GM19023 (cell line): ENCODE results near the gene PASK.
A peak's percentile ranks its signal among the peaks of the same experiment; 100 is the strongest.

Experiments used
- ATAC-seq: cut with Tn5 transposase; IDR thresholded peaks from one replicate; pipeline ENCODE4 v1.9.1; 2021; ENCODE audit warnings: mild to moderate bottlenecking, moderate library complexity; ENCODE audit not compliant: unreplicated experiment

The PASK gene

DNA sequence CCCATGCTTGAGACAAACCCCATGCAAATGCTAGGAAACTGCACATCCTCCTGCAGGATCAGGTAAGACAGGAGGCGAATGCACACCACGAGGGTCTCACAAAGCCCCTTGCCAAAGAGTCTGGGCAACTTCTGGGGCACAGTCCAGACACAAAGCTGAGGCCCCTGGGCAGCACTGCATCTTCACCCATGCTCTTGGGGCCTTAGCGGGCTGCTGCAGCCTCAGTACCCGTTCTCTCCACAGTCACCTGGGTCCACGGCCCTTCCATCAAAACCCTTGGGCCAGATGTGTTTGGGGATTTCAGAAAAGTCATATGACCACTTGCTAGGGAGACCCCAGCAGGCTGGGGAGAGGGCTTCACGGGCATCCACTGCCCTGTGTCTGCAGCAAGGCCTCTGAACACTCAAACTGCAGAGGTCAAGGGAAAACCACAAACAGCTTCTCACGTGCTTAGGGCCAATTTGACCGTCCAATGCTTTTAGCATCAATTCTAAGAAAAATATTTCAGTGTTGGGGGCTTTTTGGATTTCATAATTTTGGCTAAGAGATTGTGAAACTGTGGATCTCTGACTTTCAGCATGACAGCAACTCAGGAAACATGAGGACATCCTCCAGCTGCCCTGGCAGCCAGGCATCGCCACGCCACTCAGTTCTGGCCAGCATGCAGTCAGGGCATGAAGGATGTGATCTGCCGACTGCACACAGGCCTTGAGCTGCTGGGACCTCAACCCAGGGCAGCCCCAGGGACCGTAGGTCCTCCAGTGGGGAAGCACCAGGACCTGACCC is 20.0 kb downstream of the PASK start:
- ATAC-seq = no peak

DNA sequence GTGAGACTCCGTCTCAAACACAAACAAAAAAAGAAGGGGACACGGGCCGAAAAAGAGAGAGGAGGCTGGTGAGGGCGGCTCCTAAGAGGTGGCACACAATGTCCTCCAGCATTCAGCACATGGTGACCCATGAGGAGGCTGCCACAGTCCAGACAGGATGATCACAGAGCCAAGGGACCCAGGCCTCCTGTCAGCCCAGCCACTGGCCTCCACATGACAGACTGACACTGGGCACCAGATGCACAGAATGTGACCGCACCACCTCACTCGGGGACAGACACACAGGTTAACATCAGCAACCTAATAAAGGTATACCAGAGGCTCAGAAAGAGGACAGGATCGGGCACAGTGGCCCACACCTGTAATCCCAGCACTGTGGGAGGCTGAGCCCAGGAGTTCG is 21.0 kb downstream of the PASK start:
- no peak for ATAC-seq

DNA sequence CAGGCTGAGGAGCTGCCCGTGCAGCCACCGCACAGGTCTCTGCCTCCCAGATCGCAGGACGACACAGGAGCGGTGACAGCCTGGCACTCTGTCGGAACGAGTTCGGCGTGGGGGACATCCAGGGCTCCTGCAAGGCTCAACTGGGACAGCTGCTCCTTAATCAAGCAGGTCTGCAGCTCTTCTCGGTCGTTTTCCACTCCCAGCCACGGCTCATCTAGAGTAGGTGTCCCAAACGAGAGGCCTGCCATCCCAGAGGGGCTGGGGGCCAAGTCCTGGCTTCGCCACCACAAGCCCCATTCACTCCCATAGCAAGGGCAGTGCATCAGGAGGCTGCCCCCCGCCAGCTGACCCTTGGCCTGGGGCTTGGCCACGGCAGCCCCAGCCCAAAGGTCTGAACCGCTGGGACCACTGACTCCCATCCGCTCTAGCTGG is 22.5 kb downstream of the PASK start:
- ATAC-seq = no peak

DNA sequence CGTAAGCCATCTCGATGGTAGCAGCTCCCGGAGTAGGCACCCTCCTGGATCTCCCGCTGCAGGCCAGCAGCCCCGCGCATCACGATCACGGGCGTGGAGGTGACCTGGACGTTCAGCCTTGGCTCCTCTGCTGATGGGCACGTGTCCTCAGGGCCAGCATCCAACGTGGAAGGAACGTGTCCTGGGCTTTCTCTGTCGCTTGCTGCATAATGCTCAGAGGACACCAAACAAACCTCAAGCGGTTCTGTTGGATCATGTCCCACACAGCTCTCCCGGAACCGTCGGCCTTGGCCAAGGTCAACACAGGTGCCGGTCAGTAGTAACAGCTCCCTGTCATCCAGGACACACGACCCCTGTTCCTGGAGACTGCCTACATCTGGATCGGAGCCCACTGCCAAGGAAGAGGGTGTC is 23.1 kb downstream of the PASK start:
- no peak for ATAC-seq

DNA sequence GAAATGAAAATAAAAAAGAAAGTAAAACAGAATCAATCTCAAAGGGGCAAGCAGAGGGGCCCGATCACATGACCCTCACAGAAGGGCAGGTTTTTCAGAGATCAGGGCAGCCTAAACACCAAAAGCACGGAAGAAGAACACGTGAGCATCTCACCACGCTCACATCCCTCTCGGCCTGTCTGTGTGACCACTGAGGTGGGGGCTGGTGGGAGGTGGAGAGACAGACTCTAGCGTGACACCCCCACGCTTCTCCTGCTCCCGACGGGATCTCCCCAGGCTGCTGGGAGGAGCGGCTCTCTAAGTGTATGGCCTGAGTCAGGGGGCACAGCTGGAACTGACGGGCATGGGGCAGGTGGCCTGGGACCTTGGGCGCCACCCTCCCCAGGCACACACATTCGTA is 23.6 kb downstream of the PASK start:
- no peak for ATAC-seq

DNA sequence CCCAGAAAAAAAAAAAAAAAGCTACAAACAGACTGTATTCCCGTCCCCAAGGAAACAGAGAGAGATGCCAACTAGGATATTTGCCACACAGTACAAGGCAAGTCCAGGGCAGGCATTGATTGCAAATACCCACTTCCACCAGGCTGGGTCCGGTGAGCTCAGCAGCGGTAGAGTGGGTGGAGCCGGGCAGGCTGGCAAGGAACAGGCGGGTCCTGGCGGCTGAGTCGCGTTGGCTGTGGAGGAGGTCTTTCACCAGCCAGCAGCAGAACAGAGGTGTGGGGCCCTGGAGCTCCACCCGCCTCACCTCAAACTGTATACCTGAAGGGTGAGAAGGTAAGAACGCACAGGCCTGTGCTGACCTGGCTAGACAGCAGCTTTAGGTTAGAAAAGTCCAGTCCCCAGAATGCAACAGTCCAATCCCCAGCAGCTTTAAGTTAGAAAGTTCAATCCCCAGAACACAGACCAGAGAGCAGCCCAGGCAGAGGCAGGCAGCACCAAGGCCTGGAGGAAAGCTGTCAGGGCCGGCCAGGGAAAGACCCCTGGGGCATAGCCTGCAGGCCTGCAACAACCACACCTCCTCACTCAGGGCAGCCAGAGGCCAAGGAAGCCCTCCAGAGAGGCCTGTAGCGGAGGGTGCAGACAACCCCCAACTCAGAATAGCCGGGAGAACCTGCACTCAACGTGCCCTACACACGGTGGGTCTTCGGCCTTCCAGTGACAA is 25.3 kb downstream of the PASK start:
- ATAC-seq = no peak

DNA sequence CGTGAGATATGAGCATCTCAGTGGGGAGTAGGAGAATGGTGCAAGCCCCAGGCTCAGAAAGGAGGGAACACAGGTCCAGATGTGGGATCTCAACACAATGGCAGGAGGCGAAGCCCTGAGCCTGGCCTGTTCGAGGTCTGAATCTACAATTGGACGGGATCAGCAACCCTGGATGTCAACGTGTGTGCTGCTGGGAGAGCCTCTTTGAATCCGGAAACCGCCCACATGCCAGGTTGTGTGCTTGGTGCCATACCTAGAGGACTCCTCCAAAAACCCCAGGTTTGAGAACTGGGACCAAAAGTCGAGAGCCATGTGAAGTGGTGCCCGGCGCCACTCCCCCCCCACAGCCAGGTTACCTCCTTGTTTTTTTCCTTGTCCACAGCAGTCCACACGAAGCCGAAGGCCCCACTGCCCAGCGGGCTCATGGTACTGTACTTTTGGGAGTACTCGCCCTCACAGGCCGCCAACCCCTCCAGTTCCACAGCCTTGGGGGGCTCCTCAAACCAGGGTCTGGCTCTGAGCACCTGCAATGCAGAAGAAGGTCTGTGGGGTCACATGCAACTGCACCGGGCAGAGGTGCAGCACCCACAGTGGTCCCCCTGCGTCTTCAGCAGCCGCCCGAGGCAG is 26.8 kb downstream of the PASK start:
- ATAC-seq = no peak

DNA sequence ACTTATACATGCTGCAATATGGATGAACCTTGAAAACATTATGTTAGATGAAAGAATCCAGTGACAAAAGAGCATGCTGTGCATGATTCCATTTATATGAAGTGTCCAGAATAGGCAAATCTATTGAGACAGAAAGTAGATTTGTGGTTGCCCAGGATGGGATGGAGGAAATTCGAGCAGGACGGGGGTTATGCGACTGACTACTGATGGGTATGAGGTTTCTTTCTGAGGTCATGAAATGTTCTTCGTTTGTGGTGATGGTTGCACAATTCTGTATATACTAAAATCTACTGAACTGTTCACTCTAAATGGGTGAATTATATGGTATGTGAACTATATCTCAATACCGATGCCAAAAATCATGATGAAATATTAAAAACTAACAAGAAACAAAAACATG is 28.3 kb downstream of the PASK start:
- no peak for ATAC-seq

DNA sequence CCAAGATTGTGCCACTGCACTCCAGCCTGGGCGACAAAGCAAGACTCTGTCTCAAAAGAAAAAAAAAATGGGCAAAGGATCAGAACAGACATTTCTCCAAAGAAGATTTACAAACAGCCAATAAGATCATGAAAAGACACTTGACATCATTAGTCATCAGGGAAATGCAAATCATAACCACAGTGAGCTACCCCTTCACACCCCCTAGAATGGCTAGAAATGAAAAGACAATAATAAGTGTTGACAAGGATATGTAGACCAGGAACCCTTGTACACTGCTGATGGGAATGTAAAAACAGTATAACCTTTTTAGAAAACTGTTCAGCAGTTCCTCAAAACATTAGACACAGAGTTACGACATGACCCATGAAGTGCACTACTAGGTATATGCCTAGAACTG is 28.8 kb downstream of the PASK start:
- no peak for ATAC-seq

DNA sequence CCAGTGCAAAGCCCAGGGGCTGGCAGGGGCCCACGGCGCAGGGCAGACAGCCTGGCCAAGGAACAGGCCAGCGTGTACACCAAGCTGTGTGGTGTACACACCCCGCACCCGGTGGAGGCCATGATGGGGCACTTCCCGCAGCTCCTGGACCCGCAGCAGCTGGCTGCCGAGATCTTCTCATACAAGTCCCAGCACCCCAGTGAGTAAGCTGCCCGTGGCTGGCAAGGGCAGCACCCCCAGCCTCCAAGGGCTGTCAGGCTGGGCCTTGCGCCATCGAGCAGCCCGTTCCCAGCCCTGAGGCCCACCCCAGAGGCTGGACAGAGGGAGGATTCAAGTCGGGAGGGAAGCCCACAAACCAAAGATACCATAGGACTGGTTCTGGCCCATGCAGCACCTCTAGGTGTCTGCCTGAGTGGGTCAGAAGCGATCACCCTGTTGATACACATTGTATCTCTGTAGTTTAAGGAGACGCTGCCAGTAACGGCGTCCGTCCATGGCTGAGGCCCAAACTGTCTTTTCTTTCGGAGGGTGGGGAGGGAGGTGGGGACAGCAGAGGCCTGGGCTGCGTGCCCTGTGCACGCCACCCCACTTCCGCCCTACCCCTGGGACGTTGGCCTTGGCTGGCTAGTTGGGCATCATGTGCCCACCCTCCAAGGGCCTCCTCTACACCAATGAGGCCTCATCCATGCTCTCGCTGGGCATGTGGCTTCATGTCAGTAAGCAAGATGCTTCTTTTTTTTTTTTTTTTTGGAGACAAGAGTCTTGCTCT is 30.4 kb downstream of the PASK start:
- no peak for ATAC-seq

DNA sequence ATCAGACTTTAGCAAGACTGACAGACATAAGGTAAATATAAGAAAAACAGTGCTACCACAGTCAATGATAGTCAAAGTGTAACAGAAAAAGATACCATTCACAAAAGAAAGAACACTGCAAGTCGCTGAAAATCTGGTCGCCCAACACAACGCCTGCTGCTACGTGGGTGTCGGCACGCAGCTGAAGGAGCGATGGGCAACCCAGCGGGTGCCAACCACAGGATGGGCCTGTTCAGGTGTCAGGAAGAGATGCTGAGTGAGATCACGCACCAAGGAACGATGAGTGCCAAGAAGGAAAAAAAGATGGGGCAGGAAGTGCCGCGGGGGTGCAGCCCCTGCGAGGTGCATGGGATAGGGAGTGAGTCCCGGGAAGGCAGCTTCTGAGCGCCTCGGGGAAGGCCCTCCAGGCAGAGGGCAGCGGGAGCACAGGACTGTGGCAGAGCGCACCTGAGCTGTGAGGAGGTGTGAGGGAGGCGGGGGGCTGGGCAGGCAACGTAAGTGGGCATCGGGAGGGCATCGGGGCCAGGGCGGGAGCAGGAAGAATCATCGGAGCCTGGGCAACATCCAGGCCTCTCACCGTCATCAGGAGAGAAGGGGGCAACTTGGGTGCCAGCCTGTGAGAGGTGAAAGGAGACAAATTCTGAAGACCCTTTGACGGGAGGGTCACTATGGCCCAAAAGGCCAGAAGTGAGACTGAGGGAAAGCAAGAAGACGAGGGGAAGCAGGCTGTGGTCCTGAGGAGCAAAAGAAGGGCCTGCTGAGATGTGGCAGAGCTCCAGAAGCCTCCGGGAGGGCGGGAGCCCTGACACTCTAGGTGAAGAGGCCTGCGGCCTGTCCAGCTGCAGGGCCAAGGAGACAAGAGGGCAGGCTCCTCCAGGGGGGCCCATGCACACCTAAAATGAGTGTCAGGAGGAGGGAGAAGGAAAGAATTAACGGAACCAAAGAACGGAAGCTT is 32.4 kb downstream of the PASK start:
- ATAC-seq = no peak

DNA sequence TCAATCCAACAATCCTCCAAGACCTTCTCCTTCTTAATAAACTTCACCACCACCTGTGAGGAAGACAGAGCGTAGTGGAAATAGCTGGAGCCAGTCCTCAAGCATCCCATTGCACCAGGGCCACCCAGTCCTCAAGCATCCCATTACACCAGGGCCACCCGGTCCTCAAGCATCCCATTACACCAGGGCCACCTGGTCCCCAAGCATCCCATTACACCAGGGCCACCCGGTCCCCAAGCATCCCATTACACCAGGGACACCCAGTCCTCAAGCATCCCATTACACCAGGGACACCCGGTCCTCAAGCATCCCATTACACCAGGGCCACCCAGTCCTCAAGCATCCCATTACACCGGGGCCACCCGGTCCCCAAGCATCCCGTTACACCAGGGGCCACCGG is 33.9 kb downstream of the PASK start:
- ATAC-seq = no peak

DNA sequence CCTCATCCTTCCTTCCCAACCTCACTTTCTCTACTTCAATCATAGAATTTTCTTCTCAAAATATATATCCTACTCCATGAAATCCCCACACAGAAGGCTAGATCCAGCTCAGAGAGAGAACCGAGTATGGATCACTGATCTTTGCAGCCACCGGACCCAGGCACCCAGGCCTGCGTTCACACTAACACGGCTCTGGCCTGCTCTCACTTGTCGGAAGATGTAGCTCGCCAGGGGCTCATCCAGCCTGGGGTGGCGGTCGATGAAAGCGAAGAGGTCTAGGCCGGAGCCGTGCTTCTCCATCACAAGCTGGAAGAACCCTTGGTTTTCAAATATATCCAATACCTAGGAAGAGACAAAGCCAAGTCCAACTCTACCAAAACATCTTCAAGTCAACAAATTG is 34.4 kb downstream of the PASK start:
- no peak for ATAC-seq

DNA sequence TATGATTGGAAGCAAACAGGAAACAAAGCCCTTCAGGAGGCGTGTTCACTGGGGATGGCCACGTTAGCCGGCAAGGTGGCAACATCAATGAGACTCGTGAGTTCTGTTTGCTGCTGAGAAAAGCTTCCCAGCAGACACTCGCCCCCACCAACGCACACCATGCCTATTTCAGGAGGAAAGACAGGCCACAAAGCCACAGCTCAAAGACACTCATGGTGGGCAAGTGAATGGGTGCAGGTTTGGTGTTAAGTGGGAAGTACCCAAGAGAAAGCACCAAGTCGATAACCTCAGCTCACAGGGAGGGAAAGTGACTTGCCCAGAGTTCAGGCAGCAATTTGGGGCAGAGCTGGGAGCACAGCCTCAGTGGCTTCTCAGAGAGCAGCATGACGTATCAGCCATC is 36.7 kb downstream of the PASK start:
- no peak for ATAC-seq

DNA sequence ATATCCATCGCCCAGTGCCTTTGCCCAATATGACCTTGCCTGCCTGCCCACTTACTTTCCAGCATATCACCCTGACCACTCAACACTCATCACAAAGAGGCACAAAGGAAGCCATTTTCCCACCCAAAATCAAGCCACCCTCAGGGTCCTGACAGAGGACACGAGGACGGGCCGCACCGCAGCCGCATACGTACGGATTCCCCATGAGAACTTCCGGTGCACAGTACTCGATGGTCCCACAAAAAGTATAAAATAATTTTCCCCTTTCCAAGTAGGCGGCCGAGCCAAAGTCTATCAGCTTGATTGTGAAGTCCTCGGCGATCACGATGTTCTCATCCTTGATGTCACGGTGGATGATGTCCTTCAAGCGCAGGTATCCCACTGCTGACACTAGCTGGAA is 37.2 kb downstream of the PASK start:
- ATAC-seq = no peak

DNA sequence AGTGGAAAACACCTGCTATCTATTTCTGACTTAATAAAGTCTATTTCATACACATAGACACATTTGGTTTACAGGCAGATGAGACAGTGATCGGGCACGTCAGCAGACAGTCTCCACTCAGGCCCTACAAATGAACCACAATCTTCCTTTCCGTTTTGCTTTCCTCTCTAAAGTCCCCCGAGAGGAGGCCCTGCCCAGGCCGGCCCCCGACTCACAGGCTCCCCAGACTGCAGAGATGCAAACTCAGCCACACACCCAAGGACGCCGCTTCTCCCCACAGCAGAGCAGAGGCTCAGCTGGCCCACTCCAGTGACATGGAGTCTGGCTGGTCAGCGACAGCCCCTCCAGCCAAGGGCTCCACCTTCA is 37.8 kb downstream of the PASK start:
- ATAC-seq = peak; percentile 46

DNA sequence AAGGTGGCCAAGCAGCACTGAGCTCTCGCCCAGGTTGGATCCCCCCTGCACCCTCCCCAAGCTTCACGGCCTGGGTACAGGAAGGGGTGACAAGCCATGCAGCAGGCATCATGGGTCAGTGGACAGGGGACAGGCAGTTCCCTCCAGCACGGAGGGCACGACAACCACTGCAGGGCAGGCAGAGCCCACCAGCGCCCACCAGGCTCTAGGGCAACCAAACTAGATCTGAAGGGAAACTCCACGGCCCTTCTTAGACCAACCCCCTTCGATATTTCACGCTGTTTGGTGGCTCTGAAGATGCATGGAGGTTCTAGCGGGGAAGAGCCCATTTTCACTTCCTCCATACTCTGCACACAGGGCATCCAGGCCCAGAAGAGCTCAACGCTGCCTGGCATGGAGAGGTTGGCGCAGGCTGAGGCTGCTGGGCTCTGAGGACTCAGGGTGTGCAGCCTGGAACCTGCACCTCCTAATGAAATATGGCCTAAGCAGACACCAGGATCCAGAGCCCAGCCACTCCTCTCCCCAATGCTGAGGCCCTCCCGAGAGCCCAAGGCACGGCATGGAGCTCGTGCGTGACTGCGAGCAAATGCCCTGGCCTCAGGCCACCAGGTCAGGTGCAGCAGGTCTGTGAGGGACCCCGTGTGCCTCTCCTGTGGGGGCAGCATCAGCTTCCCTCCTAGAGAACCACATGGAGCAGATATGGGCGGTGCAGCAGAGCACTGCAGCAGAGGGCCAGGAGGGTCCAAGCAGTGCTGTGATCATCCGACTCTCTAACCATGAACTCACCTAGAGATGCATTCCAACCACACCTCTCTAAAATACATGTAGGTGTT is 38.4 kb downstream of the PASK start:
- ATAC-seq = peak; percentile 39

DNA sequence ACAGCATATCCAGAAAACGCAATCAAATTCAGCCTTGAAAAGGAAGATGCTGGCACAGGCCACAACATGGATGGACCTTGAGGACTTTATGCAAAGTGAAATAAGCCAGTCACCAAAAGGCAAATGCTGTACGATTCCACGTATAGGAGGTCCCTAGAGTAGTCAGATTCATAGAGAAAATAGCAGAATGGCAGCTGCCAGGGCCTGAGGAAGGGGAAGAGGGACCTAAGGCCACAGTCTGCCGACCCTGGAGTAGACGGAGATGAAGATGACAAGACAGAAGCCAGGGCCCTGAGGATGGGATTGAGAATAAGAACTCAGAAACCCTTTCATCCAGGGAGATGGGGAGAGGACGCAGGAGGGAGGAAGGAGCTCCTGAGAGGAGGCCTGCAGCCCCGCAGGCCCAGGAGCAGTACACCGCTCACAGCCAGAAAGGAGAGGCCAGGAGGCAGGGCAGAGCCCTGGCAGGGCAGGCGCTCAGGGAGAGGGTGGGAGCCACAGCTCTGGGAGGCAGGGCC is 39.1 kb downstream of the PASK start:
- ATAC-seq = no peak
